Loucy (cell line): ENCODE data around the gene GPC5.

Source experiments
- EZH2phosphoT487 ChIP-seq: fragments of 200-600 bp; IDR thresholded peaks from 2 replicates; pipeline ENCODE4 v1.6.1; 2018; ENCODE audit warnings: antibody characterized with exemption, mild to moderate bottlenecking, moderate library complexity, borderline replicate concordance
- TF ChIP-seq, protein P1 (sequence below): fragments of 200-600 bp; sonication (generic); conservative IDR thresholded peaks from 2 replicates; pipeline ENCODE4 v1.5.1; 2014; ENCODE audit warnings: mild to moderate bottlenecking, antibody characterized with exemption, low read length

DNA sequence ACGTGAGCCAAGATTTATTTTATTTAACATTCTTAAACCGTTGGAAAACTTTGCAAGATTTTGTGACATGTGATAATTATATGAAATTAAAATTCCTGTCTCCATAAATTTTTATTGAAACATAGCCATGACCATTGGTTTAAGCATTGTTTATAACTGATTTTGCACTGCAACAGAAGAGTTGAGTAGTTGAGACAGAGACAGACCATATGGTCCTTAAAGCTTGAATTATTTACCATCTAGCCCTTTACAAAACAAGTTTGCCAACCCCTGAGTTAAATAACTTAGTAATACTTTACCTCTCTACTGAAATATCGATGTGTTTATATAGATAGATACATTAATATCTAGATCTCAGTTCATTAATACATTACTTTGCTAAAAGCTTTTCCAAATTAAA is 1014.1 kb downstream of the GPC5 start:
- TF ChIP-seq, protein P1, sequence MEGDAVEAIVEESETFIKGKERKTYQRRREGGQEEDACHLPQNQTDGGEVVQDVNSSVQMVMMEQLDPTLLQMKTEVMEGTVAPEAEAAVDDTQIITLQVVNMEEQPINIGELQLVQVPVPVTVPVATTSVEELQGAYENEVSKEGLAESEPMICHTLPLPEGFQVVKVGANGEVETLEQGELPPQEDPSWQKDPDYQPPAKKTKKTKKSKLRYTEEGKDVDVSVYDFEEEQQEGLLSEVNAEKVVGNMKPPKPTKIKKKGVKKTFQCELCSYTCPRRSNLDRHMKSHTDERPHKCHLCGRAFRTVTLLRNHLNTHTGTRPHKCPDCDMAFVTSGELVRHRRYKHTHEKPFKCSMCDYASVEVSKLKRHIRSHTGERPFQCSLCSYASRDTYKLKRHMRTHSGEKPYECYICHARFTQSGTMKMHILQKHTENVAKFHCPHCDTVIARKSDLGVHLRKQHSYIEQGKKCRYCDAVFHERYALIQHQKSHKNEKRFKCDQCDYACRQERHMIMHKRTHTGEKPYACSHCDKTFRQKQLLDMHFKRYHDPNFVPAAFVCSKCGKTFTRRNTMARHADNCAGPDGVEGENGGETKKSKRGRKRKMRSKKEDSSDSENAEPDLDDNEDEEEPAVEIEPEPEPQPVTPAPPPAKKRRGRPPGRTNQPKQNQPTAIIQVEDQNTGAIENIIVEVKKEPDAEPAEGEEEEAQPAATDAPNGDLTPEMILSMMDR: no peak
- TF ChIP-seq EZH2phosphoT487: no peak
